MM.1S (cell line): ENCODE results near the gene PLCG1.

Experiments used
- DNase-seq: peaks from one replicate; pipeline ENCODE4 v3.0.0-alpha.2; 2015
- H2AFZ ChIP-seq: fragments of 300-600 bp; sonication (generic); 2 replicates; pipeline ENCODE4 v1.6.0; 2016; ENCODE audit warnings: antibody characterized with exemption, low read length
- H3F3A ChIP-seq: fragments of 300-600 bp; sonication (generic); 2 replicates; pipeline ENCODE4 v1.6.1; 2016; ENCODE audit warnings: mild to moderate bottlenecking, antibody characterized with exemption, low read length, moderate library complexity, mixed read lengths; ENCODE audit not compliant: insufficient read depth
- H3K27ac ChIP-seq: fragments of 300-600 bp; sonication (generic); 2 replicates; pipeline ENCODE4 v1.5.1; 2016; ENCODE audit warnings: mild to moderate bottlenecking, low read length
- H3K27me3 ChIP-seq: fragments of 300-600 bp; sonication (generic); replicated peaks from 2 replicates; pipeline ENCODE4 v1.6.0; 2016; ENCODE audit warnings: low read length; ENCODE audit not compliant: insufficient read depth
- H3K36me3 ChIP-seq: fragments of 300-600 bp; sonication (generic); replicated peaks from 2 replicates; pipeline ENCODE4 v1.6.1; 2016; ENCODE audit warnings: mild to moderate bottlenecking, low read length, mixed read lengths; ENCODE audit not compliant: insufficient read depth
- H3K4me1 ChIP-seq: fragments of 300-600 bp; sonication (generic); 2 replicates; pipeline ENCODE4 v1.6.1; 2016; ENCODE audit warnings: low read length, mixed read lengths
- H3K4me2 ChIP-seq: fragments of 300-600 bp; sonication (generic); 2 replicates; pipeline ENCODE4 v1.6.0; 2016; ENCODE audit warnings: low read depth, low read length
- H3K4me3 ChIP-seq: fragments of 300-600 bp; sonication (generic); 2 replicates; pipeline ENCODE4 v1.5.1; 2016; ENCODE audit warnings: low read length, mixed read lengths
- H3K79me2 ChIP-seq: fragments of 300-600 bp; sonication (generic); 2 replicates; pipeline ENCODE4 v1.6.1; 2016; ENCODE audit warnings: mixed run types, low read length, mixed read lengths
- H3K9ac ChIP-seq: fragments of 300-600 bp; sonication (generic); 2 replicates; pipeline ENCODE4 v1.6.1; 2016; ENCODE audit warnings: low read length, mixed read lengths
- H3K9me2 ChIP-seq: fragments of 300-600 bp; sonication (generic); replicated peaks from 2 replicates; pipeline ENCODE4 v1.6.1; 2016; ENCODE audit warnings: mild to moderate bottlenecking, low read length, mixed read lengths; ENCODE audit not compliant: insufficient read depth
- H3K9me3 ChIP-seq: fragments of 300-600 bp; sonication (generic); replicated peaks from 2 replicates; pipeline ENCODE4 v1.6.1; 2016; ENCODE audit warnings: mild to moderate bottlenecking, low read length, mixed read lengths; ENCODE audit not compliant: insufficient read depth
- H4K20me1 ChIP-seq: fragments of 300-600 bp; sonication (generic); 2 replicates; pipeline ENCODE4 v1.6.1; 2016; ENCODE audit warnings: mild to moderate bottlenecking, low read length, moderate library complexity, mixed read lengths; ENCODE audit not compliant: insufficient read depth
- EZH2 ChIP-seq: fragments of 300-600 bp; sonication (generic); optimal IDR thresholded peaks from 2 replicates; pipeline ENCODE3; 2017; ENCODE audit warnings: low read depth, mild to moderate bottlenecking, antibody characterized with exemption, low read length, mixed read lengths
- EZH2phosphoT487 ChIP-seq: fragments of 300-600 bp; sonication (generic); IDR thresholded peaks from 2 replicates; pipeline ENCODE4 v1.6.1; 2018; ENCODE audit warnings: antibody characterized with exemption, low read length
- TF ChIP-seq, protein P1 (sequence below): fragments of 300-600 bp; sonication (generic); IDR thresholded peaks from 2 replicates; pipeline ENCODE4 v1.5.1; 2016; ENCODE audit warnings: antibody characterized with exemption, low read length, mixed read lengths

Gene PLCG1

DNA sequence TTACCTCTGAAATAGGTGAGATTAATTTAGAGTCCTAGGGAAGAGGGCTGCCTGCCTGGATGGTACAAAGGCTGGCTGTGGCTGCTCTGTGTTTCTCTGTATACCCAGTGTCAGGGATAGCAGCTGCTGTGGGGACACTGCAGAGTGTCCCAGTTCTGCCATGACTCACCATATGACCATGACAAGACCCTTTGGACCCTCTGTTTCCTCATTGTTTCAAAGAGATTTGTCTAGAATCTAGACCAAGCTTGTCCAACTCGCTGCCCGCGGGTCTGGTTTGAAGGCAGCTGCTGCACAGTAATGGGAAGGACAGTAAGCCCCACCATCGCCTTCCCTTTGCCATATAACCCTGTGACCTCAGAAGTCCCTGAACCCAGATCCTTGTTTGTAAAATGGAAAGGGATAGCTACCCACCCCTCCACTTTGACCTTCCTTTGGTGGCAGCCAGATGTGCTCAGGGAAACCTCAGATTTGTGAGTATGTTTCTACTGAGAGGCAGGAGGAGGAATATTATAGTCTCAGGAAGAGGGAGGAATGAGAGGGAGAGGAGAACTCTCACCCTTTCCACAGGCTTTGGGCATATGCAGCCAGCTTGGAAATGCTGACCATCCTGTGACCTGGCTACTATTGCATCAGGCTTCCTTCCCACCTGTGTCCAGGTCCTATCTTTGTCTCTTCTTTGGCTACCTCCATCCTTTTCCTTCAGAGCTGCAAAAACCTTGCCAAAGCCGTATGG, 14.0 kb downstream of the PLCG1 start:
- peaks cover 98% of the 10 kb centered on the region for H3K79me2 ChIP-seq
- H4K20me1 ChIP-seq, result no peaks in the 10 kb centered on the region
- peaks cover 21% of the 10 kb centered on the region for H3K4me1 ChIP-seq

DNA sequence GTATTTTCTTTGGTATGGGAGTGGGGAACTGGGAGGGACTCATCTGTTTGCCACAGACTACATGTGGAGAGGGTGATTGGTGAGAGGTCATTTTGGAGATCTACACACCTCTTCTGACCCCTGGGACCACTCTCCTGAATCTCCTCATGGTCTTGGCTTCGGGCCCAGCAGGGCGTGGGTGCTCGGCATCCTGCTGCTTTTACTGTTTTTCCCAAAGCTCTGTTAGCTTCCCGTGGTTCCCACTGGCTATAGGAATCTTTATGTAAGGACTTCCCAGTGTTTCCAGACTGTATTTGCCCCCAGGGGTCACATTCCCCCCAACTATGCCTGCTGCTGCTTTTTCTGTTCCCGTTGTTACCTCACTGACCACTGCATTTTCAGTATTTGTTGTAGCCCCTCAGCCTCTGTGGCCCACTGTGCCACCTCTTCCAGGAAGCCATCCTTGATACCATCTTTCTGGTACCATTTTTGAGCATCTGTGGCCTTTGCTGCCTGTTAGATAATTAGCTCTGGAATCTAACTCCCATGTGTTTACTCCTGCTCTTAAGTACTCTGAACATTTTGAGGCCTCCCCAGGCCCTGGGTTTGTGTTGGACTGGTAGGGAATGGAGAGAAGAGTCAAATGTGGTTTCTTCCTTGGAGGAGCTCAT, 14.9 kb downstream of the PLCG1 start:
- H3K9ac ChIP-seq, result no peak overlapping the region
- no peak overlapping the region for H3K27ac ChIP-seq
- no peaks in the 10 kb centered on the region for H3K36me3 ChIP-seq
- H3K4me2 ChIP-seq, result no peak overlapping the region
- H3F3A ChIP-seq, result peaks cover 17% of the 10 kb centered on the region
- no peaks in the 10 kb centered on the region for H3K27me3 ChIP-seq
- peaks cover 92% of the 10 kb centered on the region for H3K79me2 ChIP-seq
- peaks cover 28% of the 10 kb centered on the region for H3K4me1 ChIP-seq
- no peak for DNase-seq
- no peak overlapping the region for H3K4me3 ChIP-seq
- TF ChIP-seq, protein P1, sequence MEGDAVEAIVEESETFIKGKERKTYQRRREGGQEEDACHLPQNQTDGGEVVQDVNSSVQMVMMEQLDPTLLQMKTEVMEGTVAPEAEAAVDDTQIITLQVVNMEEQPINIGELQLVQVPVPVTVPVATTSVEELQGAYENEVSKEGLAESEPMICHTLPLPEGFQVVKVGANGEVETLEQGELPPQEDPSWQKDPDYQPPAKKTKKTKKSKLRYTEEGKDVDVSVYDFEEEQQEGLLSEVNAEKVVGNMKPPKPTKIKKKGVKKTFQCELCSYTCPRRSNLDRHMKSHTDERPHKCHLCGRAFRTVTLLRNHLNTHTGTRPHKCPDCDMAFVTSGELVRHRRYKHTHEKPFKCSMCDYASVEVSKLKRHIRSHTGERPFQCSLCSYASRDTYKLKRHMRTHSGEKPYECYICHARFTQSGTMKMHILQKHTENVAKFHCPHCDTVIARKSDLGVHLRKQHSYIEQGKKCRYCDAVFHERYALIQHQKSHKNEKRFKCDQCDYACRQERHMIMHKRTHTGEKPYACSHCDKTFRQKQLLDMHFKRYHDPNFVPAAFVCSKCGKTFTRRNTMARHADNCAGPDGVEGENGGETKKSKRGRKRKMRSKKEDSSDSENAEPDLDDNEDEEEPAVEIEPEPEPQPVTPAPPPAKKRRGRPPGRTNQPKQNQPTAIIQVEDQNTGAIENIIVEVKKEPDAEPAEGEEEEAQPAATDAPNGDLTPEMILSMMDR, result no peak
- TF ChIP-seq EZH2 (no peak), EZH2phosphoT487 (no peak)
- H3K9me3 ChIP-seq, result no peaks in the 10 kb centered on the region
- H4K20me1 ChIP-seq, result no peaks in the 10 kb centered on the region
- no peak overlapping the region for H2AFZ ChIP-seq
- H3K9me2 ChIP-seq, result no peaks in the 10 kb centered on the region

More for the DNA sequence above, 14.0 kb downstream of the PLCG1 start:
- Histone ChIP-seq H2AFZ (no peak overlapping the region), H3K36me3 (no peaks in the 10 kb centered on the region), H3K4me3 (no peak overlapping the region), H3F3A (peaks cover 9% of the 10 kb centered on the region), H3K4me2 (no peak overlapping the region), H3K9me2 (no peaks in the 10 kb centered on the region), H3K27ac (no peak overlapping the region), H3K9ac (no peak overlapping the region), H3K9me3 (no peaks in the 10 kb centered on the region), H3K27me3 (no peaks in the 10 kb centered on the region)
- no peak for TF ChIP-seq EZH2phosphoT487
- TF ChIP-seq, protein P1, result no peak
- TF ChIP-seq EZH2, result no peak
- DNase-seq, result no peak

DNA sequence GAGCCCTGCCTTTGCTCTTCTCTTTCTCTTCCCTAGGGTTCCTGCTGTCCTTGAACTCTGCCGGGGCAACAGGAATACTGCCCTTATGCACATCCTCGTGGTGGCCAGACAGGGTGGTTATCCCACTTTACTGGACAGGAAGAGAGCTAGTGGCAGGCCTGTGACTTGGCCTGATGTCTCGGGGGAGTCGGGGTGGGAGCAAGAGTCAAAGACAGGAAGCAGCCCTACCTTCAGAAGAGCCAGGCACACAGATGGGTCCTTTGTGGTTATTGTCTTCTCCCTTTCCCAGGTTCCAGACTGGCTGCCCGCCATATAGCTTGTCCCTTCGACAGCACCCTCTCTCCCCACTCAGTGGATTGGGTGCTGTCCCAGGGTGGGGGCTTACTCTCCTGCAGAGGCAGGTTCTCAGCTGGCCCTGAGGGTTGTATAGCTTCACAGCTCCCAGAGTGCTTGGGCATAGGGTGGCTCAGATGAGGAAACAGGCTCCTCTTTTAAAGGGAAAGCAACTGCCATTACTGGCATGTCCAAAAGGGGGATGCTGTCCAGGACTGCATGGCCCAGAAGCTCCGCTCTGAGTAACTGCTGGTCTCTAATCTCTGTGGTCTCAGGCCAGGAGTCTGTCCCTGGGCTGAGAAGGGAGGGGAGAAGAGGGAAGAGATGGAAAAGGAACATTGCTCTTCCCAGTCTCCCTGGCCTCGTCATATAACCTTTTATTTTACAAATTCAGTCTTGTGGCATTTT, 17.3 kb downstream of the PLCG1 start:
- H3K36me3 ChIP-seq, result no peaks in the 10 kb centered on the region
- no peak overlapping the region for H3K27ac ChIP-seq
- TF ChIP-seq, protein P1, result no peak
- TF ChIP-seq EZH2 (no peak), EZH2phosphoT487 (no peak)
- H3K9me2 ChIP-seq, result no peaks in the 10 kb centered on the region
- H3K4me3 ChIP-seq, result no peak overlapping the region
- H2AFZ ChIP-seq, result no peak overlapping the region
- H3K79me2 ChIP-seq, result peaks cover 90% of the 10 kb centered on the region
- no peak overlapping the region for H3K9ac ChIP-seq
- no peaks in the 10 kb centered on the region for H4K20me1 ChIP-seq
- DNase-seq, result no peak
- no peak overlapping the region for H3K4me2 ChIP-seq
- no peaks in the 10 kb centered on the region for H3K27me3 ChIP-seq
- no peaks in the 10 kb centered on the region for H3K9me3 ChIP-seq
- peaks cover 49% of the 10 kb centered on the region for H3K4me1 ChIP-seq
- H3F3A ChIP-seq, result peaks cover 23% of the 10 kb centered on the region
